Calu3 (cell line): ENCODE data around the gene PSMD2. TPM values are rescaled to one million over a fixed set of nuclear protein-coding genes. Genes with fewer than 3 reads are reported as not detected.

Experiments used
- BruUV-seq: library from RNA; stranded (reverse); fragments of 400-500 nt; replicated peaks from 2 replicates; lab custom pipeline; 2021; lab: Mats Ljungman, UMichigan
- CTCF ChIA-PET: fragments of 300-600 bp; sonication (Branson Sonifier 250); formaldehyde crosslinking; loops from one replicate; lab custom pipeline; 2022; ENCODE audit warnings: antibody characterized with exemption; lab: Charles Lee
- DNase-seq: peaks from one replicate; pipeline ENCODE4 v3.0.0; 2022
- H3K27ac Mint-ChIP-seq: one replicate; pipeline ENCODE4 v1.8.0; 2022; ENCODE audit warnings: mixed read lengths; ENCODE audit not compliant: unreplicated experiment
- H3K27me3 Mint-ChIP-seq: one replicate; pipeline ENCODE4 v1.8.0; 2022; ENCODE audit warnings: mixed read lengths; ENCODE audit not compliant: unreplicated experiment
- H3K36me3 Mint-ChIP-seq: one replicate; pipeline ENCODE4 v1.8.0; 2022; ENCODE audit warnings: mild to moderate bottlenecking, moderate library complexity, mixed read lengths; ENCODE audit not compliant: insufficient read depth, unreplicated experiment
- H3K4me1 Mint-ChIP-seq: one replicate; pipeline ENCODE4 v1.8.0; 2022; ENCODE audit warnings: mild to moderate bottlenecking, low read depth, mixed read lengths; ENCODE audit not compliant: unreplicated experiment
- H3K4me3 Mint-ChIP-seq: one replicate; pipeline ENCODE4 v1.8.0; 2022; ENCODE audit warnings: mild to moderate bottlenecking, low read depth, moderate library complexity, mixed read lengths; ENCODE audit not compliant: unreplicated experiment
- H3K9me3 Mint-ChIP-seq: one replicate; pipeline ENCODE4 v1.8.0; 2022; ENCODE audit warnings: low read depth, mixed read lengths; ENCODE audit not compliant: unreplicated experiment
- CTCF ChIP-seq: fragments of 200-600 bp; IDR thresholded peaks from one replicate; pipeline ENCODE4 v1.8.0; 2022; ENCODE audit warnings: antibody characterized with exemption; ENCODE audit not compliant: unreplicated experiment
- intact Hi-C: fragments of 100-400 bp; cut with micrococcal nuclease; formaldehyde crosslinking; loops from one replicate; pipeline ENCODE4 v1.10.0; 2022; ENCODE audit not compliant: unreplicated experiment
- total RNA-seq: library from RNA; stranded (reverse); gene quantifications from 2 replicates; pipeline ENCODE4 v1.2.3, GENCODE V29; 2022

PSMD2 gene
- total RNA-seq, 1 experiment from 2014 or later, result 530 TPM

GRCh38 chr3:184328516-184328915 is 29.5 kb downstream of the PSMD2 start:
- intact Hi-C loops, result no loop called here
- DNase-seq, result no peak
- no peak overlapping the region for H3K4me3 Mint-ChIP-seq
- CTCF ChIA-PET, result no interaction called here
- H3K27ac Mint-ChIP-seq, result peak overlapping the region; percentile 14
- H3K27me3 Mint-ChIP-seq, result no peaks in the 10 kb centered on the region
- no TSS peak for BruUV-seq
- no peaks in the 10 kb centered on the region for H3K9me3 Mint-ChIP-seq
- no peak for TF ChIP-seq CTCF
- peaks cover 50% of the 10 kb centered on the region for H3K4me1 Mint-ChIP-seq
- H3K36me3 Mint-ChIP-seq, result peaks cover 98% of the 10 kb centered on the region

DNA sequence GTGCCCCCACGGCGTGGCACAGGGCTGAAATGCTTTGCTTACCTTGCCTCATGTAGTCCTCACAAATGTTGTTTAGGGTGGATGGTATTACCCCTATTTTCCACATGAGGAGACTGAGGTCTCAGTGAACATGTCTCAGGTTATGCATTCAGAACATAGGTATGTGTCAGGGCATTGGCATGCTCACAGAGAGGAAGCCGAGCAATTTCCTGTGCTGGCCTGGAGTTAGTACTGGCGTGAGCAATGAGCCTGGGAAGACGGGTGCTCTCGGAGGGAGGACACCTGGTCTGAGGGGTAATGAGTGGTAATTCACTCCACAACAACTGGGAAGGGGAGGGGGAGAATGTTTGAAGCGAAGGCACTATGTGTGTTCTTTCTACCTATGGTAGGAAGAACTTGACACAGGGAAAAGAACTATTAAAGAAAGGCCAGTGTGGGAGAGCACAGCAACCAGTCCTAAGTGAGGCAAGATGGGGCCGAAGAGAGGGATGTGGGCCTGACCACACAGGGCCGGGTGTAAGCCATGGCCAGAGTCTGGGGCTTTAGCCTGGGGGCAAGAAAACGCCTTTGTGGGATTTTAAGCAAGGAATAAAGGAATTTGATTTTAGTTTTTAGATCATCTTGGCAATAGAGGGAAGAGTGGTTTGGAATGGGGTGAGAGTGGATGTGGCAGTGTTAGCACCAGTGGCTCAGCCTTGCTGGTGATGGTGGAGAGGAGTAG is 33.5 kb downstream of the PSMD2 start:
- peak; percentile 28 for DNase-seq
- peak overlapping the region; percentile 43 for H3K27ac Mint-ChIP-seq

GRCh38 chr3:184333190-184333589 is 34.1 kb downstream of the PSMD2 start:
- H3K36me3 Mint-ChIP-seq, result peaks cover 98% of the 10 kb centered on the region
- no peak for TF ChIP-seq CTCF
- CTCF ChIA-PET, result no interaction called here
- peak overlapping the region; percentile 43 for H3K27ac Mint-ChIP-seq
- BruUV-seq, result no TSS peak
- intact Hi-C loops, result no loop called here
- H3K27me3 Mint-ChIP-seq, result no peaks in the 10 kb centered on the region
- no peaks in the 10 kb centered on the region for H3K9me3 Mint-ChIP-seq
- H3K4me3 Mint-ChIP-seq, result peak overlapping the region; percentile 3
- no peak for DNase-seq
- peaks cover 62% of the 10 kb centered on the region for H3K4me1 Mint-ChIP-seq

More for the DNA sequence above, 33.5 kb downstream of the PSMD2 start:
- H3K36me3 Mint-ChIP-seq, result peaks cover 98% of the 10 kb centered on the region
- H3K9me3 Mint-ChIP-seq, result no peaks in the 10 kb centered on the region
- H3K4me3 Mint-ChIP-seq, result peak overlapping the region; percentile 3
- no TSS peak for BruUV-seq
- intact Hi-C loops, result no loop called here
- no peak for TF ChIP-seq CTCF
- H3K27me3 Mint-ChIP-seq, result no peaks in the 10 kb centered on the region
- H3K4me1 Mint-ChIP-seq, result peaks cover 56% of the 10 kb centered on the region
- CTCF ChIA-PET, result no interaction called here

GRCh38 chr3:184333700-184334099 is 34.7 kb downstream of the PSMD2 start:
- no peaks in the 10 kb centered on the region for H3K27me3 Mint-ChIP-seq
- H3K27ac Mint-ChIP-seq, result peak overlapping the region; percentile 43
- H3K4me1 Mint-ChIP-seq, result peaks cover 61% of the 10 kb centered on the region
- CTCF ChIA-PET, result no interaction called here
- DNase-seq, result no peak
- intact Hi-C loops, result no loop called here
- no peak for TF ChIP-seq CTCF
- H3K36me3 Mint-ChIP-seq, result peaks cover 98% of the 10 kb centered on the region
- H3K9me3 Mint-ChIP-seq, result no peaks in the 10 kb centered on the region
- BruUV-seq, result no TSS peak
- H3K4me3 Mint-ChIP-seq, result peak overlapping the region; percentile 8
